HEK293 (cell line): Measurements from ENCODE around the gene MLN.
A peak's percentile ranks its signal among the peaks of the same experiment; 100 is the strongest.

ENCODE experiments used
- CTCF ChIA-PET: fragments of 350-600 bp; formaldehyde crosslinking; extraction: SDS; loops from one replicate; lab custom pipeline; 2021; ENCODE audit warnings: antibody characterized with exemption; lab: Yijun Ruan, JAX
- POLR2A ChIA-PET: fragments of 300-600 bp; formaldehyde crosslinking; extraction: SDS; loops from one replicate; lab custom pipeline; 2020; ENCODE audit warnings: antibody characterized with exemption, inconsistent platforms; lab: Yijun Ruan, JAX
- H3K27ac ChIP-seq: fragments of 200-500 bp; sonication (Bioruptor generic); 2 replicates; pipeline ENCODE4 v1.5.1; 2014; ENCODE audit warnings: low read depth, low read length, control low read depth, inconsistent platforms; ENCODE audit errors: extremely low read depth
- H3K36me3 ChIP-seq, 2 experiments: fragments of 200-500 bp in 1 of 2; sonication (Bioruptor generic) in 1 of 2; 1 replicate in 1 of 2; 2 replicates in 1 of 2; pipeline ENCODE4 v1.5.1; 2014 to 2017; ENCODE audit warnings: inconsistent platforms in 2 of 2, low read length in 2 of 2; ENCODE audit not compliant: control insufficient read depth in 2 of 2, insufficient read depth in 1 of 2
- H3K4me1 ChIP-seq: fragments of 200-500 bp; sonication (Bioruptor generic); 2 replicates; pipeline ENCODE4 v1.5.1; 2014; ENCODE audit warnings: mild to moderate bottlenecking, low read length, inconsistent platforms; ENCODE audit not compliant: control insufficient read depth, insufficient read depth
- H3K4me3 ChIP-seq: 2 replicates; pipeline ENCODE4 v1.5.1; 2011; ENCODE audit warnings: low read depth, mild to moderate bottlenecking, control low read depth, low read length, moderate library complexity
- H3K9me3 ChIP-seq: fragments of 200-500 bp; sonication (Bioruptor generic); 2 replicates; pipeline ENCODE4 v1.5.1; 2014; ENCODE audit warnings: low read depth, low read length, inconsistent platforms; ENCODE audit not compliant: control insufficient read depth, insufficient read depth
- BCL11A ChIP-seq: fragments of 450-650 bp; formaldehyde crosslinking; IDR thresholded peaks from 2 replicates; pipeline ENCODE4 v1.5.1; 2016; ENCODE audit warnings: low read depth, missing biosample characterization, missing genetic modification characterization
- CTCF ChIP-seq: fragments of 450-650 bp; formaldehyde crosslinking; IDR thresholded peaks from 2 replicates; pipeline ENCODE4 v1.5.1; 2016; ENCODE audit warnings: missing biosample characterization, missing genetic modification characterization
- EGR2 ChIP-seq: fragments of 450-650 bp; formaldehyde crosslinking; IDR thresholded peaks from 2 replicates; pipeline ENCODE4 v1.5.1; 2016; ENCODE audit warnings: low read depth, missing biosample characterization, missing genetic modification characterization
- GLIS1 ChIP-seq: fragments of 450-650 bp; formaldehyde crosslinking; IDR thresholded peaks from 2 replicates; pipeline ENCODE4 v1.5.1; 2016; ENCODE audit warnings: missing biosample characterization, missing genetic modification characterization
- KLF16 ChIP-seq: fragments of 450-650 bp; formaldehyde crosslinking; IDR thresholded peaks from 2 replicates; pipeline ENCODE4 v1.5.1; 2017; ENCODE audit warnings: missing biosample characterization, missing genetic modification characterization
- ZBTB7A ChIP-seq: fragments of 450-650 bp; formaldehyde crosslinking; IDR thresholded peaks from 2 replicates; pipeline ENCODE4 v1.5.1; 2016; ENCODE audit warnings: low read depth, missing biosample characterization, missing genetic modification characterization
- ZFP41 ChIP-seq: fragments of 450-650 bp; formaldehyde crosslinking; IDR thresholded peaks from 2 replicates; pipeline ENCODE4 v1.5.1; 2016; ENCODE audit warnings: missing biosample characterization, missing genetic modification characterization, borderline replicate concordance
- ZIC2 ChIP-seq: fragments of 450-650 bp; formaldehyde crosslinking; IDR thresholded peaks from 2 replicates; pipeline ENCODE4 v1.5.1; 2016; ENCODE audit warnings: missing biosample characterization, missing genetic modification characterization
- ZNF140 ChIP-seq: fragments of 450-650 bp; formaldehyde crosslinking; IDR thresholded peaks from 2 replicates; pipeline ENCODE4 v1.5.1; 2016; ENCODE audit warnings: missing biosample characterization, missing genetic modification characterization
- ZNF19 ChIP-seq: fragments of 450-650 bp; formaldehyde crosslinking; IDR thresholded peaks from 2 replicates; pipeline ENCODE4; 2016; ENCODE audit warnings: missing biosample characterization, missing genetic modification characterization, low read depth
- ZNF221 ChIP-seq: fragments of 450-650 bp; formaldehyde crosslinking; IDR thresholded peaks from 2 replicates; pipeline ENCODE4 v1.5.1; 2017; ENCODE audit warnings: missing biosample characterization, missing genetic modification characterization, borderline replicate concordance
- ZNF366 ChIP-seq: fragments of 450-650 bp; formaldehyde crosslinking; conservative IDR thresholded peaks from 2 replicates; pipeline ENCODE4 v1.5.1; 2016; ENCODE audit warnings: missing biosample characterization, missing genetic modification characterization
- ZNF518A ChIP-seq: fragments of 450-650 bp; formaldehyde crosslinking; conservative IDR thresholded peaks from 2 replicates; pipeline ENCODE4 v1.5.1; 2016; ENCODE audit warnings: low read depth, missing biosample characterization, missing genetic modification characterization
- ZNF654 ChIP-seq: fragments of 450-650 bp; formaldehyde crosslinking; IDR thresholded peaks from 2 replicates; pipeline ENCODE4 v1.5.1; 2016; ENCODE audit warnings: low read depth, missing biosample characterization, missing genetic modification characterization
- ZNF658 ChIP-seq: fragments of 450-650 bp; formaldehyde crosslinking; IDR thresholded peaks from 2 replicates; pipeline ENCODE4; 2016; ENCODE audit warnings: missing biosample characterization, missing genetic modification characterization
- ZNF747 ChIP-seq: fragments of 450-650 bp; formaldehyde crosslinking; IDR thresholded peaks from 2 replicates; pipeline ENCODE4 v1.5.1; 2016; ENCODE audit warnings: missing biosample characterization, missing genetic modification characterization
- TF ChIP-seq, protein P1 (sequence below): fragments of 450-650 bp; formaldehyde crosslinking; IDR thresholded peaks from 2 replicates; pipeline ENCODE4 v1.5.1; 2017; ENCODE audit warnings: missing biosample characterization, missing genetic modification characterization

MLN gene

DNA sequence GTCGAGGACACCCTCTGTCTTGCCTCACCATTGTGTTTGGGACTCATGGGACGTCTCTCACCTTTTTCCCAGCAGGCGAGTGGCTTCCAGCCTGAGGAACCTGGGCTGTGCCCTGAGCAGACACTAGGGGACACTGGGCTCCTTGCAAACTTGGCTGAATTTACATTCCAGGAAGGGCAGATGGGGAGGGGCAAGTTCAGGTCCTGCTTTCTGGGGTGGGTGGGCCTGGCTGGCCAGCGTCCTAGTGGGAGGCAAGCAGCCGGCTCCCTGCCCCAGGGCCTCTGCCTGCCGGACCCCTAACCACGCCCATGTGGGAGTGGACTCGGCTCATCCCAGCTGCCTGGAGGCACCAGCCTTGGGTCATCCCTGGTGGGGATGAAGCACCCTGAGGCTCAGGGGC is 48.2 kb upstream of the MLN start:
- Histone ChIP-seq H3K27ac (no peak overlapping the region), H3K4me1 (no peaks in the 10 kb centered on the region), H3K36me3 (no peaks in the 10 kb centered on the region), H3K4me3 (no peak overlapping the region), H3K9me3 (no peaks in the 10 kb centered on the region)
- ChIA-PET CTCF (interaction anchor here (0.8 to 2.7 kb wide), 7 partner anchors 10 to 662 kb away, joined by 3 to 22 read pairs (median 4); no protein-coding TSS in a partner anchor), POLR2A (no interaction called here)
- TF ChIP-seq ZNF140 (tag by site-specific recombination) (no peak), ZNF221 (tag by site-specific recombination) (no peak), ZNF19 (tag by site-specific recombination) (no peak), ZNF654 (tag by site-specific recombination) (peak; percentile 57), EGR2 (tag by site-specific recombination) (peak; percentile 22; the same call in 1 of the 2 replicates), ZNF658 (tag by site-specific recombination) (no peak), ZFP41 (tag by site-specific recombination) (no peak), ZNF747 (tag by site-specific recombination) (no peak), ZIC2 (tag by site-specific recombination) (peak; percentile 47; the same call in 1 of the 2 replicates), ZNF366 (tag by site-specific recombination) (no peak), CTCF (tag by site-specific recombination) (peak; percentile 63), BCL11A (tag by site-specific recombination) (no peak), KLF16 (no peak), ZNF518A (tag by site-specific recombination) (no peak)

GRCh38 chr6:33850869-33851541 is 47.2 kb upstream of the MLN start:
- H3K36me3 ChIP-seq, result no peaks in the 10 kb centered on the region
- H3K9me3 ChIP-seq, result no peaks in the 10 kb centered on the region
- H3K4me1 ChIP-seq, result no peaks in the 10 kb centered on the region
- TF ChIP-seq ZIC2 (tag by site-specific recombination) (peak; percentile 96), ZBTB7A (tag by site-specific recombination) (no peak), GLIS1 (tag by site-specific recombination) (peak; percentile 92)
- TF ChIP-seq, protein P1, sequence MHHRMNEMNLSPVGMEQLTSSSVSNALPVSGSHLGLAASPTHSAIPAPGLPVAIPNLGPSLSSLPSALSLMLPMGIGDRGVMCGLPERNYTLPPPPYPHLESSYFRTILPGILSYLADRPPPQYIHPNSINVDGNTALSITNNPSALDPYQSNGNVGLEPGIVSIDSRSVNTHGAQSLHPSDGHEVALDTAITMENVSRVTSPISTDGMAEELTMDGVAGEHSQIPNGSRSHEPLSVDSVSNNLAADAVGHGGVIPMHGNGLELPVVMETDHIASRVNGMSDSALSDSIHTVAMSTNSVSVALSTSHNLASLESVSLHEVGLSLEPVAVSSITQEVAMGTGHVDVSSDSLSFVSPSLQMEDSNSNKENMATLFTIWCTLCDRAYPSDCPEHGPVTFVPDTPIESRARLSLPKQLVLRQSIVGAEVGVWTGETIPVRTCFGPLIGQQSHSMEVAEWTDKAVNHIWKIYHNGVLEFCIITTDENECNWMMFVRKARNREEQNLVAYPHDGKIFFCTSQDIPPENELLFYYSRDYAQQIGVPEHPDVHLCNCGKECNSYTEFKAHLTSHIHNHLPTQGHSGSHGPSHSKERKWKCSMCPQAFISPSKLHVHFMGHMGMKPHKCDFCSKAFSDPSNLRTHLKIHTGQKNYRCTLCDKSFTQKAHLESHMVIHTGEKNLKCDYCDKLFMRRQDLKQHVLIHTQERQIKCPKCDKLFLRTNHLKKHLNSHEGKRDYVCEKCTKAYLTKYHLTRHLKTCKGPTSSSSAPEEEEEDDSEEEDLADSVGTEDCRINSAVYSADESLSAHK (tag by site-specific recombination), result no peak
- H3K27ac ChIP-seq, result no peak overlapping the region
- POLR2A ChIA-PET, result interaction anchor here (0.6 kb wide), 2 partner anchors 203 to 348 kb away, joined by 3 to 5 read pairs; no protein-coding TSS in a partner anchor
- H3K4me3 ChIP-seq, result no peak overlapping the region
- CTCF ChIA-PET, result interaction anchor here (0.6 to 2.7 kb wide), 15 partner anchors 9 to 663 kb away, joined by 3 to 22 read pairs (median 3); no protein-coding TSS in a partner anchor
